ENCODE results near the gene EXOC6B.
A peak's percentile ranks its signal among the peaks of the same experiment; 100 is the strongest.

The EXOC6B gene

GRCh38 chr2:72785517-72785916, 40.3 kb downstream of the EXOC6B start:
- no peak for DNase-seq

GRCh38 chr2:72782520-72782919, 43.3 kb downstream of the EXOC6B start:
- DNase-seq, result no peak

GRCh38 chr2:72781480-72781879, 44.4 kb downstream of the EXOC6B start:
- DNase-seq, result no peak

GRCh38 chr2:72780477-72780876, 45.4 kb downstream of the EXOC6B start:
- no peak for DNase-seq

- no peak for DNase-seq
Observed at GRCh38 chr2:72779495-72779894, 46.3 kb downstream of the EXOC6B start.

- peak; percentile 23 for DNase-seq
Observed at GRCh38 chr2:72778410-72778809, 47.4 kb downstream of the EXOC6B start.

- peak; percentile 74 for DNase-seq
Observed at GRCh38 chr2:72770879-72771461, 54.9 kb downstream of the EXOC6B start.

GRCh38 chr2:72765997-72766609, 59.7 kb downstream of the EXOC6B start:
- DNase-seq, result no peak

GRCh38 chr2:72762276-72762675, 63.6 kb downstream of the EXOC6B start:
- DNase-seq, result no peak

GRCh38 chr2:72759755-72760154, 66.1 kb downstream of the EXOC6B start:
- no peak for DNase-seq

GRCh38 chr2:72757177-72757775, 68.6 kb downstream of the EXOC6B start:
- no peak for DNase-seq

- DNase-seq, result no peak
Observed at GRCh38 chr2:72755647-72756423, 70.0 kb downstream of the EXOC6B start.

- DNase-seq, result no peak
Observed at GRCh38 chr2:72754628-72755320, 71.1 kb downstream of the EXOC6B start.

GRCh38 chr2:72750977-72751639, 74.7 kb downstream of the EXOC6B start:
- no peak for DNase-seq

GRCh38 chr2:72750466-72750865, 75.4 kb downstream of the EXOC6B start:
- DNase-seq, result no peak

- no peak for DNase-seq
Observed at GRCh38 chr2:72747344-72747743, 78.5 kb downstream of the EXOC6B start.

- peak; percentile 42 for DNase-seq
Observed at GRCh38 chr2:72745679-72746368, 80.0 kb downstream of the EXOC6B start.

- DNase-seq, result peak; percentile 1
Observed at GRCh38 chr2:72744049-72744448, 81.8 kb downstream of the EXOC6B start.

GRCh38 chr2:72743481-72743880, 82.4 kb downstream of the EXOC6B start:
- no peak for DNase-seq

GRCh38 chr2:72738096-72738495, 87.7 kb downstream of the EXOC6B start:
- no peak for DNase-seq

- no peak for DNase-seq
Observed at GRCh38 chr2:72734432-72734831, 91.4 kb downstream of the EXOC6B start.

GRCh38 chr2:72731116-72731515, 94.7 kb downstream of the EXOC6B start:
- DNase-seq, result no peak
